ENCODE data around the gene SCAPER.
A peak's percentile ranks its signal among the peaks of the same experiment; 100 is the strongest.
"Not testable (repeated sequence)": the region's sequence is repeated elsewhere in the genome, so short reads cannot be mapped to it uniquely, and the experiment has no call there.

SCAPER gene

GRCh38 chr15:76313731-76314130, 591.4 kb downstream of the SCAPER start:
- no peak for TF ChIP-seq TARDBP (IDR thresholded peaks at IDR 0.05)
- no peak for TF ChIP-seq ELF4 (IDR thresholded peaks at IDR 0.05)
- no peak for TF ChIP-seq HDGF (IDR thresholded peaks at IDR 0.05; ENCODE audit: borderline replicate concordance)
- TF ChIP-seq SUZ12 (IDR thresholded peaks at IDR 0.05), result no peak
- no peak for TF ChIP-seq SP1 (IDR thresholded peaks at IDR 0.05)
- TF ChIP-seq ARNT (IDR thresholded peaks at IDR 0.05), result no peak
- no peak for TF ChIP-seq FOXK2 (IDR thresholded peaks at IDR 0.05)
- no peak for TF ChIP-seq BHLHE40 (IDR thresholded peaks at IDR 0.05; ENCODE audit: borderline replicate concordance)
- TF ChIP-seq NFRKB (IDR thresholded peaks at IDR 0.05), result no peak
- TF ChIP-seq LEF1 (IDR thresholded peaks at IDR 0.05; ENCODE audit: borderline replicate concordance), result no peak
- no peak for TF ChIP-seq CTBP1 (IDR thresholded peaks at IDR 0.05; ENCODE audit: borderline replicate concordance)
- no peak for TF ChIP-seq PKNOX1 (IDR thresholded peaks at IDR 0.05)
- no peak for TF ChIP-seq L3MBTL2 (conservative IDR thresholded peaks at IDR 0.05)
- no peak for TF ChIP-seq FOXM1 (IDR thresholded peaks at IDR 0.05; ENCODE audit: borderline replicate concordance)
- TF ChIP-seq ZNF384 (IDR thresholded peaks at IDR 0.05), result no peak
- CTCF ChIA-PET, result interaction anchor here (0.6 to 2.3 kb wide), 3 partner anchors 11 to 257 kb away, joined by 3 to 9 read pairs (median 5); no protein-coding TSS in a partner anchor
- POLR2A ChIA-PET, result interaction anchor here (1.3 kb wide), 1 partner anchor 22 kb away, joined by 13 read pairs; the partner anchor contains the start of gene ISL2
- no peak for DNase-seq (ENCODE audit: extremely low spot score)

GRCh38 chr15:76313175-76313567, 592.0 kb downstream of the SCAPER start:
- DNase-seq (ENCODE audit: extremely low spot score), result not testable (repeated sequence)
- ChIA-PET CTCF (interaction anchor here (0.6 to 2.3 kb wide), 4 partner anchors 11 to 256 kb away, joined by 3 to 9 read pairs (median 4); no protein-coding TSS in a partner anchor), POLR2A (interaction anchor here (0.8 to 1.3 kb wide), 2 partner anchors 10 to 23 kb away, joined by 3 to 13 read pairs; partner anchors contain the start of gene ISL2)

- no peak for DNase-seq (ENCODE audit: extremely low spot score)
- TF ChIP-seq SP1 (IDR thresholded peaks at IDR 0.05) (no peak), ARNT (IDR thresholded peaks at IDR 0.05) (no peak), NFRKB (IDR thresholded peaks at IDR 0.05) (no peak), BHLHE40 (IDR thresholded peaks at IDR 0.05; ENCODE audit: borderline replicate concordance) (no peak), FOXK2 (IDR thresholded peaks at IDR 0.05) (no peak), SUZ12 (IDR thresholded peaks at IDR 0.05) (no peak)
- POLR2A ChIA-PET, result interaction anchor here (0.8 to 1.7 kb wide), 3 partner anchors 10 to 24 kb away, joined by 3 to 20 read pairs (median 13); partner anchors contain the start of gene ISL2
- CTCF ChIA-PET, result interaction anchor here (0.9 to 2.3 kb wide), 3 partner anchors 12 to 18 kb away, joined by 3 to 9 read pairs (median 4); no protein-coding TSS in a partner anchor
Observed at GRCh38 chr15:76312540-76313174, 592.5 kb downstream of the SCAPER start.

GRCh38 chr15:76311100-76311953, 593.8 kb downstream of the SCAPER start, which contains the start of gene ETFA:
ETFA (minus strand) TSS chr15:76311469; CDS start chr15:76311388, 81 bp downstream.
- TF ChIP-seq L3MBTL2 (conservative IDR thresholded peaks at IDR 0.05) (peak; percentile 94), ELF4 (IDR thresholded peaks at IDR 0.05) (peak; percentile 74), FOXM1 (IDR thresholded peaks at IDR 0.05; ENCODE audit: borderline replicate concordance) (no peak), FOXK2 (IDR thresholded peaks at IDR 0.05) (no peak), ZNF384 (IDR thresholded peaks at IDR 0.05) (peak; percentile 96), PKNOX1 (IDR thresholded peaks at IDR 0.05) (no peak), ARNT (IDR thresholded peaks at IDR 0.05) (no peak)
- CTCF ChIA-PET, result interaction anchor here (1.9 kb wide), 1 partner anchor 18 kb away, joined by 6 read pairs; no protein-coding TSS in a partner anchor
- peak; percentile 100 for DNase-seq (ENCODE audit: extremely low spot score)
- POLR2A ChIA-PET, result interaction anchor here (0.5 to 2.0 kb wide), 11 partner anchors 10 to 126 kb away, joined by 3 to 20 read pairs (median 4); partner anchors contain the start of gene ISL2

GRCh38 chr15:76310475-76311099, 594.6 kb downstream of the SCAPER start:
- TF ChIP-seq NFRKB (IDR thresholded peaks at IDR 0.05) (no peak), FOXK2 (IDR thresholded peaks at IDR 0.05) (no peak), ZNF384 (IDR thresholded peaks at IDR 0.05) (no peak), BHLHE40 (IDR thresholded peaks at IDR 0.05; ENCODE audit: borderline replicate concordance) (no peak), FOXM1 (IDR thresholded peaks at IDR 0.05; ENCODE audit: borderline replicate concordance) (no peak), LEF1 (IDR thresholded peaks at IDR 0.05; ENCODE audit: borderline replicate concordance) (no peak), CTBP1 (IDR thresholded peaks at IDR 0.05; ENCODE audit: borderline replicate concordance) (no peak), L3MBTL2 (conservative IDR thresholded peaks at IDR 0.05) (no peak), ARNT (IDR thresholded peaks at IDR 0.05) (no peak), PKNOX1 (IDR thresholded peaks at IDR 0.05) (no peak), SP1 (IDR thresholded peaks at IDR 0.05) (no peak), HDGF (IDR thresholded peaks at IDR 0.05; ENCODE audit: borderline replicate concordance) (no peak), ELF4 (IDR thresholded peaks at IDR 0.05) (no peak), SUZ12 (IDR thresholded peaks at IDR 0.05) (no peak), TARDBP (IDR thresholded peaks at IDR 0.05) (no peak), FOXA1 (IDR thresholded peaks at IDR 0.05) (no peak)
- ChIA-PET POLR2A (interaction anchor here (0.6 to 2.0 kb wide), 6 partner anchors 12 to 857 kb away, joined by 3 to 20 read pairs (median 8); partner anchors contain the start of gene ISL2), CTCF (interaction anchor here (1.9 kb wide), 1 partner anchor 18 kb away, joined by 6 read pairs; no protein-coding TSS in a partner anchor)
- peak; percentile 34 for DNase-seq (ENCODE audit: extremely low spot score)

Data from HEK293T (cell line).